Measurements from ENCODE around the gene FBRSL1.

FBRSL1 gene

DNA sequence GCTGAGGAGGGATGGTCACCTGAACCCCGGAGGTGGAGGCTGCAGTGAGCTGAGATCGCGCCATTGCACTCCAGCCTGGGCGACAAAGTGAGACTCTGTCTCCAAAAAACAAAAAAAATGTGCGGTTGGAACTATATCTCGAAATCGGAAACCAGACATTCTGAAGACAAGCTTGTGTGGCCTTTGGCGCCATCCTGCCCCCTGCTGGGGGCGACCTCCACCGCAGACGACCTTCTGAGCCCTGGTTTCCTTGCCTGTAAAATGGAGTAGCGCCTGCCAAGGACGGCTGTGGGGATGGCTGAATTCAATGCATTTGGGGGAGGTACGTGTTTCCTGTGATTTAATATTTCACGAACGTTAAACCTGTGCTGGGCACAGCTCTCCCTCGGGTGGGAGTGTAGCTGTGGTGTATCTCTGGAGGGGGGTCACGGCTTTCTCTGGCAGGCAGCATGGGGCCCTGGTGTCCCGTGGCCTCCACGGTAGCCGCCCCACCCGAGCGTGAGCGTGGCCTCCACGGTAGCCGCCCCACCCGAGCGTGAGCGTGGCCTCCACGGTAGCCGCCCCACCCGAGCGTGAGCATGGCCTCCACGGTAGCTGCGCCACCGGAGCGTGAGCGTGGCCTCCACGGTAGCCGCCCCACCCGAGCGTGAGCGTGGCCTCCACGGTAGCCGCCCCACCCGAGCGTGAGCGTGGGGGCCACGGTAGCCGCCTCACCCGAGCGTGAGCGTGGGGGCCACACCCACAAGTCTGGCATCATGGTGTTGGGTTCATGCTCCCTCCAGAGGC, 65.1 kb downstream of the FBRSL1 start:
- no peak overlapping the region for H3K4me3 ChIP-seq (ENCODE audit: low read depth, low read length)

DNA sequence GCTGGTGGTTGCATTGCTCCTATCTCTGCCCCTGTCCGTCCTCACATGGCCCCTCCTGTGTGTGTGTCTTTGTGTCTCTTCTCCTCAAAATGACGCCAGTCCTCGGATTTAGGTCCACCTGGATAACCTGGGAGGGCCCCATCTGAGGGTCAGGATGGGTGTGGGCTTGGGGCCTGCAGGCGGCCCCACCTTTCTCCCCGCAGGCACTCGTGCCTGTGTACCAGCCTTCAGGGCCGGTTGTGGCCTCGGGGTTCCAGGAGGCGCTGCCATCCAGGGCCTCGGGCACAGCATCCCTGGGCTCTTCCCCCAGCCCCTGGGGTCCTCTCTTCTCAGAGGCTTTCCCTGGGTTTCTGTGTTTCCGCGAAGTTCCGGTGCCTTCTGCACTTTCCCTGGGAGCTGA, 65.7 kb downstream of the FBRSL1 start:
- H3K4me3 ChIP-seq (ENCODE audit: low read depth, low read length) = no peak overlapping the region

DNA sequence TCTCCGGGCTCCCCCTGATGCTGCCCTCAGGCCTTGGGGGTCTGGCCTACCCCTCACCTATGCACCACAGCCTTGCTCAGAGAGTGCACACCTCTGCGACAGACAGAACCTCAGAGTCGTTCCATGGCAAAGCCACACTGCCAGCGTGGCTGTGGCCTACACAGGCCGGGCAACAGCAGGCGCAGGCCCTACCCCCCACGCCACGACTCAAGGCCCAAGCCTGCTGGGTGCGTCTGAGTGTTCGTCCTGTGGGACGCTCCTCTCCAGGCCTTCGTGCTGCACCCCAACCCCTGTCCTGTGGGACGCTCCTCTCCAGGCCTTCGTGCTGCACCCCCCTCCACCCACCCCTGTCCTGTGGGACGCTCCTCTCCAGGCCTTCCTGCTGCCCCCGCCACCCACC, 66.3 kb downstream of the FBRSL1 start:
- no peak overlapping the region for H3K4me3 ChIP-seq (ENCODE audit: low read depth, low read length)

DNA sequence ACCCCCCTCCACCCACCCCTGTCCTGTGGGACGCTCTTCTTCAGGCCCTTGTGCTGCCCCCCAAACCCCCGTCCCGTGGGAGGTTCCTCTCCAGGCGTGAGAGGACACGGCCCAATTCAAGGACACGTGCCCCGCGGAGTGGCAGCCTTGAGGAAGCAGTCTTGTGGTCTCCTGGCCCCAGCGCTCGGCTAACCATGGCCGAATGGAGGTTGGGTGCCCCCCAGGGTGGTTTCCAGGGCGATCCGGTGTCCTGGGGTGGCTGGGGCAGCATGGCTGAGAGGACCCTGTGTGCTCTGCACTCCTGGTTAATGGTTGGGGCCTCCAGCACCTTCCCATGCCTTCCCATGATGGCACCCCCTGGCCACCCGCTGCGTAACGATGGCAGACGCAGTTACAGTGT, 66.8 kb downstream of the FBRSL1 start:
- no peak overlapping the region for H3K4me3 ChIP-seq (ENCODE audit: low read depth, low read length)

DNA sequence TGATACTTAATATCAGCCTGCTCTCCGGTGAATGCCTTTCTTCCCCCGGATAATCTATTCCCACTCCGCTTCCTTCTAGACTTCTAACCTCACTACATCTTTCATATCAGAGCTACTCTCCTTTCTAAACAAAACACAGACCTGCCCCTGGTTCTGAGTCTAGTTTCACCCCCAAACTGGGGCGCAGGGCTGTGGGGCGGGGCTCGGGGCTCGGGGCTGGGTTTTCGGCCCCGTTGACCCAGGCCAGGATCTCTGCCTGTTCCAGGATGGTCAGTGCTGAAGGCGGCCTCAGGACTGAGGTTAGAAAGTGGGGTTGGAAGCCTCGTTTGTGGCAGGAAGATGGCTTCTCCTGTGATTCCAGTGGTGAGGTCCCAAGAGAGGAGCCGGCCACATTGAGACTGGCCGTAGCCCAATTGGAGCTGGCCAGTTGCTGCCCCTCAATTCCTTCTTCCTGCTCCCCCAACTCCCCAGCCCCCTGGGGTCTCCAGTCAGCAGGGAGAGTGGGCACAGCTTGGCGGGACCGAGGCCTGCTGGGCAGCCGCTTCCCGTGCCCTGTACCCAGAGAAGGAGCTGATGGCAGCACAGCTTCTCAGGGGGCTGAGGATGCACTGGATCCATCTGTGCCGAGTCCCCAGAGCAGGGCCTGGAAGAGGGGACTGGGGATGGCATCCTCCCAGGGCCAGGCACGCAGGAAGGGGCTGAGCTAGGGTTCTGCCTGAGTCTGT, 67.5 kb downstream of the FBRSL1 start:
- no peak overlapping the region for H3K4me3 ChIP-seq (ENCODE audit: low read depth, low read length)

DNA sequence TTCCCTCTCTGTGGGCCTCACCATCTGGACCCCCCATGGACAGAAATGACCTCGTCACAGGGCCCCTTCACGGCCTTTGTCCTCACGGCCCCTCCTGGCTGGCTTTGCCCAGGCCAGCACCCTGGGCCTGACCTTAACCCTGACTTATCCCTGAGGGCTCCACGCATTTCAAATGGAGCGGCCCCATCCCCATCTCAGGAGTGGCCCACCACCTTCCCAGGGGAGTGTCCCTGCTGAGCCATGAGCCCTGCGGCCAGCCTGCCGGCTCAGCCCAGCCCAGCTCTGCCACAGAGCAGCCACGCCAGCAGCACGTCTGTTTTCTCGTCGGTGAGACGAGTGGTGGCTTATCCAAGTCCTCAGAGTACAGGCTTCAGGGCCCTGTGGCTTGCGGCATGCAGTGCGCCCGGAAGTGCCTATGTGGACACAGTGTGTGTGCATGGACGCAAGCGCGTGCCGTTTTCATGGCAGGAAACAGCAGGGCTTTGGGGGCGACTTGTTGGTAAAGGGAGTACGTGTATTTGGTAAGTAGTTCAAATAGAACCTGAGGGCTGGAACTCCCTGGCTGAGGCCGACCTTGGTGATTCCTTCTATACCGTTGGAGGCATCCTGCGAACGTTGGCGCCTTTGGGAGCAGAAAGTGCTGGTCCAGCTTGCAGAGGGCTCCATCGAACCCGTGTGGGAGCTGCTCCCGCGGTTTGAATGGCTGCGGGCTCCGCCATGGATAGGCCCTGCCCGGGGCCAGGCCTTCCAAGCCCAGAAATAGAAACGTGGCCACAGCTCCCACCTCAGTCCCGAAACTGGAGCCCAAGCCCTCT, 68.3 kb downstream of the FBRSL1 start:
- H3K4me3 ChIP-seq (ENCODE audit: low read depth, low read length) = no peak overlapping the region

DNA sequence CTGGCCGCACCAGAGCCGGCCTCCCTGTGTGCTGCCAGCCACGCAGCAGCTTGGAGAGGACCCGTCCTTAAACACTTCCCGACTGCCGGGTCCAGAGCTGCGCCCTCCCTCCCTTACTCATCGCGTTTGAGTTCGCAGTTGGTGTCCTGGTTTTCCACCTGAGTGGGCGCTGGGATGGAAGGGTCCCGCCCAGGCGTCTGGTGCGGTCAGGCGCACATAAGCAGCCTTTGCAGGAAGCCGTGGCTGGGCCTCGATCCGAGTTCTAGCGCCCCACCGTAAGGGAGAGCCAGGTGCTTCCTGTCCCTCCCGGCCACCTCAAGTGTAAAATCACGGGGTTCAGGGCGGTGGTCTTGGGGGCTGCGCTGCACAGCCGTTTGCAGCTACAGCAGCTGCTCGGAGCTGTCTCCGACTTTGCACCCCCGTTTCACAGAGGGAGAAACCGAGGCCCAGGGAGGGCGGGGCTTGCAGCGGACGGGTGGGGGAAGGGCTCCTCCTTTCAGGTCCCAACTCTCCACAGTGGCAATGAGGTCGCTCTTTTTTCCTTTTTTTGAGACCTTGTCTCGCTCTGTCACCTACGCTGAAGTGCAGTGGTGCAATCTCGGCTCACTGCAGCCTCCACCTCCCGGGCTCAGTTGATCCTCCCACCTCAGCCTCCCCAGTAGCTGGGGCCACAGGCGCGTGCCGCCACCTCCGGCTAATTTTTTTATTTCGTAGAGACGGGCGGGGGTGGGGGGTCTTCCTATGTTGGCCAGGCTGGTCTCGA, 69.1 kb downstream of the FBRSL1 start:
- H3K4me3 ChIP-seq (ENCODE audit: low read depth, low read length) = no peak overlapping the region

DNA sequence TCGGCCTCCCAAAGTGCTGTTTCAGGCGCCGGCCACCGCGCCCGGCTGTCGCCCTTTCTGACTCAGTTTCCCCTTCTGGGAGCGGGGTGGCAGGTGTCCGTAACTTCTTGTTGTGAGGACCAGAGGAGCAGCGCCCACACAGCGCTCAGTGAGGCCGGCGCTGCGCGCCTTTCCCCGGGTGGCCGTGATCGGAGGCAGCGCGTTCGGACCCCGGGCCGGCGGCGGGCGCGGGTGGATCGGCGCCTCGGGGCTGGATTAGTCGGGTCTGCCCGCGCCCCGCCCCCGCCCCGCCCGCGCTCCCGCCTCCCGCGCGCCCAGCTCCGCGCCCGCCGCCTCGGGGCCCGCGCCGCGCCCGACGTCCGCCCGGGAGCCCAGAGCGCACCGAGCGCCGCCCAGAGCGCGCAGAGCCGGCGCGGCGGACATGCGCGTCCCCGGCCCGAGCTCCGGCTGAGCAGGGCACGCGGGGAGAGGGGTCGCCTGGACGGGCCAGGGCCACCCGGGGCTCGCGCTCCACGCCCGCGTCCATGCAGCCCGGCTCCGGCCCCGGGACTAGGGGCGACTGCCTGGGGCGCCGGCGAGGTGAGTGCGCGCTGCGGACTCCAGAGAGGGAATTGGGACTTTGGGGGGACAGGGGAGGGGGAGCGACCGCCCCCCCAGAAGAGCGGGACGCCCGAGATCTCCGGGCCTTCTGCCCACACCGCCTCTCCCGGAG, 69.9 kb downstream of the FBRSL1 start:
- peak overlapping the region; percentile 79 for H3K4me3 ChIP-seq (ENCODE audit: low read depth, low read length)

DNA sequence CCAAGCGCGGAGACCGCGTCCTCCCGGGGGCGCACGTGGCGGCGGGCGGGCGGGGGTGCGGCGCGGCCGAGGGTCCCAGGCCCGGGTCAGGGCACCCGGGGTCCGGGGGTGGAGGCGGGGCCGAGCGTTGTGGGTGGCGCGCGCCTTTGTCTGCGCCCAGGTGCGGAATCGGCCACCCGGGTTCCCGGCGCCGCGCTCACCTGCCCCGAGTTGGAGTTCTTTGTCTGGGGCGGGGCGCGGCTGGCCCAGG, 70.3 kb downstream of the FBRSL1 start:
- peak overlapping the region; percentile 79 for H3K4me3 ChIP-seq (ENCODE audit: low read depth, low read length)

DNA sequence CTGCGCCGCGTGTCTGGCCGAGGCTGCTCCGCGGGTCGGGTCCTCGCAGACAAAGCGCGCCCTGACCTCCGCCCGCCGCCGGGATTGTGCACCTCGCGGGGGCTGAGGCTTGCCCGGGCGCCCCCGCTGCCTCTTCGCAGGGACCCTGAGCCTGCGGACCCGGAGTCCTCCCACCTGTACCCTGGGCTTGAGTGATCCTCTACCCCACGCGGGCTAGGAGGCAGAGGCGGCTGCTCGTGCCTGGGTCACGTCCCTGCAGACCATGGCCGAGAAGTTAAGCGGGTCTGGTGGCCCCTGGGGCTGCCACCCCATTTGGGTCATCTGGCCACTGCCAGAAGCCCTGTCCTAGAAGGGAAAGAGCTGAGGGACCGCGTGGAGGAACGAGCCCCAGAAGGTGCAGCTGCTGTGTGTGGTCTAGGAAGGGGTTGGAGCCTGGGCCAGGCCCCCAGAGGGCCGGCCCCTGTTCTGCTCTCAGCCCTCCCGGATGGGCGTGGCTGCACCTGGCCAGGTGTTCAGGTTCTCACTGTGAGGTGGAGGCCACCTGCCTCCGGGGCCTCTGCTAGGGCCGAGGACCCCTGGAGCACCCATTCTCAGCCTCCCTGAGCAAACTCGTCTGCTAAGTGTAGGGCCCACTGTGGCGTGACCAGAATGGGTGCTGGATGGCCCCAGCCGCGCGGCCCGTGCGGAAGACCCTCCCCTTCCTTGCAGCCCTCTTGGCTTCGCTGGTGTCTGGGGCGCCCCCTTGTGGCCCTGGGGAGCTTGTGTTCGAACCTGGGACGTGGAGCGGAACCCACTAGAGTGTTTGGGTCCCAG, 70.9 kb downstream of the FBRSL1 start:
- peak overlapping the region; percentile 79 for H3K4me3 ChIP-seq (ENCODE audit: low read depth, low read length)

All from iPS-11a (cell line).